ENCODE results near the gene CEL. TPM values are rescaled to one million over a fixed set of nuclear protein-coding genes. Genes with fewer than 3 reads are reported as not detected.

Gene CEL
- total RNA-seq, 1 experiment from 2014 or later = 6.6 TPM

GRCh38 chr9:133088146-133088750 is 26.5 kb downstream of the CEL start:
- no peaks in the 10 kb centered on the region; the same call in none of the 2 replicates for H3K4me1 Mint-ChIP-seq
- no peak overlapping the region for H3K4me3 Mint-ChIP-seq
- H3K27me3 Mint-ChIP-seq (ENCODE audit: low read depth) = no peaks in the 10 kb centered on the region
- CTCF ChIA-PET = interaction anchor here (1.0 to 1.3 kb wide), 3 partner anchors 47 to 60 kb away, joined by 3 read pairs; no protein-coding TSS in a partner anchor
- DNase-seq (ENCODE audit: low spot score) = no peak
- ATAC-seq = no peak
- TF ChIP-seq GRHL2 (CRISPR knock-in tag; IDR thresholded peaks at IDR 0.05; ENCODE audit: insufficient replicate concordance, severe bottlenecking) (no peak), TP53 (CRISPR knock-in tag; IDR thresholded peaks at IDR 0.05) (no peak), KAT7 (CRISPR knock-in tag; IDR thresholded peaks at IDR 0.05; ENCODE audit: borderline replicate concordance) (no peak), ATF1 (CRISPR knock-in tag; IDR thresholded peaks at IDR 0.05) (no peak), ETV6 (CRISPR knock-in tag; IDR thresholded peaks at IDR 0.05) (no peak), FOXP1 (CRISPR knock-in tag; IDR thresholded peaks at IDR 0.05; ENCODE audit: borderline replicate concordance) (no peak), ATF3 (CRISPR knock-in tag; conservative IDR thresholded peaks at IDR 0.05) (no peak), RORB (CRISPR knock-in tag; IDR thresholded peaks at IDR 0.05) (no peak), FOXP4 (CRISPR knock-in tag; IDR thresholded peaks at IDR 0.05) (no peak), JUN (CRISPR knock-in tag; IDR thresholded peaks at IDR 0.05) (no peak), ELF4 (CRISPR knock-in tag; IDR thresholded peaks at IDR 0.05; ENCODE audit: low read depth) (no peak)
- TF ChIP-seq, protein P1, sequence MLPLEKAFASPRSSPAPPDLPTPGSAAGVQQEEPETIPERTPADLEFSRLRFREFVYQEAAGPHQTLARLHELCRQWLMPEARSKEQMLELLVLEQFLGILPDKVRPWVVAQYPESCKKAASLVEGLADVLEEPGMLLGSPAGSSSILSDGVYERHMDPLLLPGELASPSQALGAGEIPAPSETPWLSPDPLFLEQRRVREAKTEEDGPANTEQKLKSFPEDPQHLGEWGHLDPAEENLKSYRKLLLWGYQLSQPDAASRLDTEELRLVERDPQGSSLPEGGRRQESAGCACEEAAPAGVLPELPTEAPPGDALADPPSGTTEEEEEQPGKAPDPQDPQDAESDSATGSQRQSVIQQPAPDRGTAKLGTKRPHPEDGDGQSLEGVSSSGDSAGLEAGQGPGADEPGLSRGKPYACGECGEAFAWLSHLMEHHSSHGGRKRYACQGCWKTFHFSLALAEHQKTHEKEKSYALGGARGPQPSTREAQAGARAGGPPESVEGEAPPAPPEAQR (CRISPR knock-in tag; IDR thresholded peaks at IDR 0.05) = no peak
- TF ChIP-seq, protein P2, sequence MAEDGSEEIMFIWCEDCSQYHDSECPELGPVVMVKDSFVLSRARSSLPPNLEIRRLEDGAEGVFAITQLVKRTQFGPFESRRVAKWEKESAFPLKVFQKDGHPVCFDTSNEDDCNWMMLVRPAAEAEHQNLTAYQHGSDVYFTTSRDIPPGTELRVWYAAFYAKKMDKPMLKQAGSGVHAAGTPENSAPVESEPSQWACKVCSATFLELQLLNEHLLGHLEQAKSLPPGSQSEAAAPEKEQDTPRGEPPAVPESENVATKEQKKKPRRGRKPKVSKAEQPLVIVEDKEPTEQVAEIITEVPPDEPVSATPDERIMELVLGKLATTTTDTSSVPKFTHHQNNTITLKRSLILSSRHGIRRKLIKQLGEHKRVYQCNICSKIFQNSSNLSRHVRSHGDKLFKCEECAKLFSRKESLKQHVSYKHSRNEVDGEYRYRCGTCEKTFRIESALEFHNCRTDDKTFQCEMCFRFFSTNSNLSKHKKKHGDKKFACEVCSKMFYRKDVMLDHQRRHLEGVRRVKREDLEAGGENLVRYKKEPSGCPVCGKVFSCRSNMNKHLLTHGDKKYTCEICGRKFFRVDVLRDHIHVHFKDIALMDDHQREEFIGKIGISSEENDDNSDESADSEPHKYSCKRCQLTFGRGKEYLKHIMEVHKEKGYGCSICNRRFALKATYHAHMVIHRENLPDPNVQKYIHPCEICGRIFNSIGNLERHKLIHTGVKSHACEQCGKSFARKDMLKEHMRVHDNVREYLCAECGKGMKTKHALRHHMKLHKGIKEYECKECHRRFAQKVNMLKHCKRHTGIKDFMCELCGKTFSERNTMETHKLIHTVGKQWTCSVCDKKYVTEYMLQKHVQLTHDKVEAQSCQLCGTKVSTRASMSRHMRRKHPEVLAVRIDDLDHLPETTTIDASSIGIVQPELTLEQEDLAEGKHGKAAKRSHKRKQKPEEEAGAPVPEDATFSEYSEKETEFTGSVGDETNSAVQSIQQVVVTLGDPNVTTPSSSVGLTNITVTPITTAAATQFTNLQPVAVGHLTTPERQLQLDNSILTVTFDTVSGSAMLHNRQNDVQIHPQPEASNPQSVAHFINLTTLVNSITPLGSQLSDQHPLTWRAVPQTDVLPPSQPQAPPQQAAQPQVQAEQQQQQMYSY (CRISPR knock-in tag; IDR thresholded peaks at IDR 0.05) = no peak
- TF ChIP-seq, protein P3, sequence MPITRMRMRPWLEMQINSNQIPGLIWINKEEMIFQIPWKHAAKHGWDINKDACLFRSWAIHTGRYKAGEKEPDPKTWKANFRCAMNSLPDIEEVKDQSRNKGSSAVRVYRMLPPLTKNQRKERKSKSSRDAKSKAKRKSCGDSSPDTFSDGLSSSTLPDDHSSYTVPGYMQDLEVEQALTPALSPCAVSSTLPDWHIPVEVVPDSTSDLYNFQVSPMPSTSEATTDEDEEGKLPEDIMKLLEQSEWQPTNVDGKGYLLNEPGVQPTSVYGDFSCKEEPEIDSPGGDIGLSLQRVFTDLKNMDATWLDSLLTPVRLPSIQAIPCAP (CRISPR knock-in tag; IDR thresholded peaks at IDR 0.05) = no peak
- H3K36me3 Mint-ChIP-seq = no peaks in the 10 kb centered on the region
- no peaks in the 10 kb centered on the region for H3K9me3 Mint-ChIP-seq
- no peak overlapping the region for H3K27ac Mint-ChIP-seq
- POLR2A ChIA-PET = no interaction called here

DNA sequence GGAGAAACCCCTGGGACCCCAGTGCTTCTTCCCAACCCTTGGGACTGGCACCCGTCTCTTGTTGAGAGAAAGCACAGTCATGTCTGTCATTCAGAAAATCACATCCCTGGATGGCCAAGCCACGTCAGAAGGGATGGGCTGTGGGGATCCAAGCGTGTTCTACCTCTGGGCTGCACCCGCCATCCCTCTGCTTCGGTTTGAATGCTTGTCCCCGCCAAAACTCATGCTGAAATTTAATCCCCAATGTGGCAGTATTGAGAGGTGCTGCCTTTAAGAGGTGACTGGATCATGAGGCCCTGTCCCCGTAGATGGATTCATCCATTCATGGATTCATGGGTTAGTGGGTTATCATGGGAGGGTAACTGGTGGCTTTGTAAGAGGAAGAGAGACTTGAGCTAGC is 27.0 kb downstream of the CEL start:
- no peaks in the 10 kb centered on the region for H3K36me3 Mint-ChIP-seq
- no peak for ATAC-seq
- no peaks in the 10 kb centered on the region for H3K4me1 Mint-ChIP-seq
- H3K27me3 Mint-ChIP-seq (ENCODE audit: low read depth) = no peaks in the 10 kb centered on the region
- H3K9me3 Mint-ChIP-seq = no peaks in the 10 kb centered on the region
- ChIA-PET CTCF (interaction anchor here (1.0 to 1.3 kb wide), 2 partner anchors 55 to 59 kb away, joined by 3 to 5 read pairs; no protein-coding TSS in a partner anchor), POLR2A (no interaction called here)
- H3K27ac Mint-ChIP-seq = no peak overlapping the region; the same call in 1 of the 2 replicates
- no peak for DNase-seq (ENCODE audit: low spot score)
- H3K4me3 Mint-ChIP-seq = no peak overlapping the region
- no peak for TF ChIP-seq CDX4 (CRISPR knock-in tag; IDR thresholded peaks at IDR 0.05; ENCODE audit: borderline replicate concordance)
- TF ChIP-seq, protein P2 (CRISPR knock-in tag; IDR thresholded peaks at IDR 0.05) = no peak
- TF ChIP-seq OVOL2 (CRISPR knock-in tag; IDR thresholded peaks at IDR 0.05; ENCODE audit: borderline replicate concordance) = no peak
- TF ChIP-seq ZNF219 (CRISPR knock-in tag; IDR thresholded peaks at IDR 0.05; ENCODE audit: borderline replicate concordance) = no peak
- no peak for TF ChIP-seq ATF2 (CRISPR knock-in tag; IDR thresholded peaks at IDR 0.05; ENCODE audit: borderline replicate concordance, low read depth)
- TF ChIP-seq ZNF232 (CRISPR knock-in tag; IDR thresholded peaks at IDR 0.05) = no peak
- no peak for TF ChIP-seq IRF2 (CRISPR knock-in tag; IDR thresholded peaks at IDR 0.05; ENCODE audit: borderline replicate concordance, low read depth)
